ENCODE measurements around the gene STOX2.

The STOX2 gene

GRCh38 chr4:184067931-184068554 is 162.9 kb downstream of the STOX2 start:
- DNase-seq (ENCODE audit: low read depth): no peak
- TF ChIP-seq CTCF (IDR thresholded peaks at IDR 0.05; ENCODE audit: insufficient read depth, low read depth, low read length, missing control alignments): no peak
- no peak overlapping the region for H3K4me3 ChIP-seq (ENCODE audit: low read depth, low read length)
